GM12801 (cell line): ENCODE data around the gene ADAMTS10.

Experiments used
- CTCF ChIP-seq: IDR thresholded peaks from one replicate; pipeline ENCODE4 v1.5.1; 2011; ENCODE audit warnings: control low read depth; ENCODE audit not compliant: insufficient read length; ENCODE audit errors: extremely low read depth

Gene ADAMTS10

GRCh38 chr19:8642561-8642960 lies 32.0 kb upstream of the ADAMTS10 start:
- TF ChIP-seq CTCF = no peak

GRCh38 chr19:8641908-8642547 lies 31.5 kb upstream of the ADAMTS10 start:
- no peak for TF ChIP-seq CTCF

GRCh38 chr19:8641221-8641907 lies 30.8 kb upstream of the ADAMTS10 start:
- no peak for TF ChIP-seq CTCF

GRCh38 chr19:8640402-8641004 lies 30.0 kb upstream of the ADAMTS10 start:
- TF ChIP-seq CTCF = no peak

GRCh38 chr19:8639821-8640401 lies 29.4 kb upstream of the ADAMTS10 start:
- no peak for TF ChIP-seq CTCF

- no peak for TF ChIP-seq CTCF
Measured at GRCh38 chr19:8638078-8638619, 27.6 kb upstream of the ADAMTS10 start.

GRCh38 chr19:8635422-8635821 lies 24.9 kb upstream of the ADAMTS10 start:
- TF ChIP-seq CTCF = no peak
